WTC11 (cell line): ENCODE data around the gene ZMIZ2. TPM values are rescaled to one million over a fixed set of nuclear protein-coding genes. Genes with fewer than 3 reads are reported as not detected.
A peak's percentile ranks its signal among the peaks of the same experiment; 100 is the strongest.

Experiments
- GTF2I ChIP-seq: fragments of 250-450 bp; sonication (Bioruptor Pico); conservative IDR thresholded peaks from 2 replicates; pipeline ENCODE4 v1.4.0; 2021; ENCODE audit warnings: mild to moderate bottlenecking
- HMGXB4 ChIP-seq: sonication (generic); formaldehyde crosslinking; IDR thresholded peaks from 2 replicates; pipeline ENCODE4 v1.8.1; 2023; ENCODE audit warnings: mild to moderate bottlenecking, moderate library complexity, missing genetic modification reagents
- IRF2 ChIP-seq: sonication (generic); formaldehyde crosslinking; IDR thresholded peaks from 2 replicates; pipeline ENCODE4 v1.8.0; 2022; ENCODE audit warnings: low read depth, missing genetic modification reagents, borderline replicate concordance
- JAZF1 ChIP-seq: fragments of 250-450 bp; sonication (Bioruptor Pico); IDR thresholded peaks from 2 replicates; pipeline ENCODE4 v1.9.0; 2021; ENCODE audit warnings: moderate library complexity, mild to moderate bottlenecking, inconsistent platforms
- KAT7 ChIP-seq: sonication (generic); formaldehyde crosslinking; IDR thresholded peaks from 2 replicates; pipeline ENCODE4 v1.8.1; 2023; ENCODE audit warnings: missing genetic modification reagents, mild to moderate bottlenecking, borderline replicate concordance
- NFATC4 ChIP-seq: fragments of 250-450 bp; sonication (Bioruptor Pico); IDR thresholded peaks from 2 replicates; pipeline ENCODE4 v1.9.0; 2021; ENCODE audit warnings: mild to moderate bottlenecking
- NFE2L1 ChIP-seq: sonication (generic); formaldehyde crosslinking; IDR thresholded peaks from 2 replicates; pipeline ENCODE4 v1.8.1; 2023; ENCODE audit warnings: missing genetic modification reagents
- NFYB ChIP-seq: sonication (generic); formaldehyde crosslinking; conservative IDR thresholded peaks from 2 replicates; pipeline ENCODE4 v1.8.0; 2022; ENCODE audit warnings: low read depth, missing genetic modification reagents
- NR1H2 ChIP-seq: sonication (generic); formaldehyde crosslinking; IDR thresholded peaks from 2 replicates; pipeline ENCODE4 v1.9.0; 2021; ENCODE audit warnings: mild to moderate bottlenecking, moderate library complexity, missing genetic modification reagents
- NR2C2 ChIP-seq: sonication (generic); formaldehyde crosslinking; IDR thresholded peaks from 2 replicates; pipeline ENCODE4 v1.8.0; 2022; ENCODE audit warnings: mild to moderate bottlenecking, missing genetic modification reagents
- TEAD1 ChIP-seq: sonication (generic); formaldehyde crosslinking; IDR thresholded peaks from 2 replicates; pipeline ENCODE4 v1.8.0; 2022; ENCODE audit warnings: mild to moderate bottlenecking, missing genetic modification reagents
- ZNF396 ChIP-seq: fragments of 250-450 bp; sonication (Bioruptor Pico); IDR thresholded peaks from 2 replicates; pipeline ENCODE4 v1.8.0; 2021; ENCODE audit warnings: mild to moderate bottlenecking, moderate library complexity, borderline replicate concordance
- ZNF416 ChIP-seq: fragments of 250-450 bp; sonication (Bioruptor Pico); IDR thresholded peaks from 2 replicates; pipeline ENCODE4 v1.9.0; 2021; ENCODE audit warnings: mild to moderate bottlenecking, inconsistent platforms
- ZSCAN18 ChIP-seq: fragments of 250-450 bp; sonication (Bioruptor Pico); IDR thresholded peaks from 2 replicates; pipeline ENCODE4 v2.1.2; 2022; ENCODE audit warnings: mild to moderate bottlenecking, moderate library complexity
- total RNA-seq: library from RNA; stranded (reverse); gene quantifications from 3 replicates; pipeline ENCODE4 v1.2.3, GENCODE V29; 2021
- TF ChIP-seq, protein P1 (sequence below): sonication (generic); formaldehyde crosslinking; IDR thresholded peaks from 2 replicates; pipeline ENCODE4 v1.8.0; 2023; ENCODE audit warnings: mild to moderate bottlenecking, missing genetic modification reagents
- TF ChIP-seq, protein P2 (sequence below): sonication (generic); formaldehyde crosslinking; IDR thresholded peaks from 2 replicates; pipeline ENCODE4 v1.8.1; 2023; ENCODE audit warnings: mild to moderate bottlenecking, missing genetic modification reagents
- TF ChIP-seq, protein P3 (sequence below): fragments of 250-450 bp; sonication (Bioruptor Pico); IDR thresholded peaks from 2 replicates; pipeline ENCODE4 v1.9.0; 2021; ENCODE audit warnings: mild to moderate bottlenecking
- TF ChIP-seq, protein P4 (sequence below): sonication (generic); formaldehyde crosslinking; IDR thresholded peaks from 2 replicates; pipeline ENCODE4 v1.8.1; 2022; ENCODE audit warnings: mild to moderate bottlenecking, missing genetic modification reagents, moderate library complexity, borderline replicate concordance
- TF ChIP-seq, protein P5 (sequence below): fragments of 250-450 bp; sonication (Bioruptor Pico); IDR thresholded peaks from 2 replicates; pipeline ENCODE4 v1.9.0; 2021; ENCODE audit warnings: moderate library complexity, mild to moderate bottlenecking, inconsistent platforms, borderline replicate concordance
- TF ChIP-seq, protein P6 (sequence below): sonication (generic); formaldehyde crosslinking; IDR thresholded peaks from 2 replicates; pipeline ENCODE4 v1.8.0; 2022; ENCODE audit warnings: mild to moderate bottlenecking, missing genetic modification reagents
- TF ChIP-seq, protein P7 (sequence below): sonication (generic); formaldehyde crosslinking; IDR thresholded peaks from 2 replicates; pipeline ENCODE4 v1.8.0; 2022; ENCODE audit warnings: mild to moderate bottlenecking, missing genetic modification reagents

The ZMIZ2 gene
- total RNA-seq, 1 experiment from 2014 or later, result 102 TPM

GRCh38 chr7:44796034-44796503, 47.4 kb downstream of the ZMIZ2 start (continued):
- TF ChIP-seq TEAD1 (CRISPR knock-in tag), result peak; percentile 57
- TF ChIP-seq NR2C2, result no peak
- TF ChIP-seq ZSCAN18 (CRISPR knock-in tag), result 0 out of 2 replicates have a peak, but pooled peaks have one; percentile 61
- TF ChIP-seq, protein P1, sequence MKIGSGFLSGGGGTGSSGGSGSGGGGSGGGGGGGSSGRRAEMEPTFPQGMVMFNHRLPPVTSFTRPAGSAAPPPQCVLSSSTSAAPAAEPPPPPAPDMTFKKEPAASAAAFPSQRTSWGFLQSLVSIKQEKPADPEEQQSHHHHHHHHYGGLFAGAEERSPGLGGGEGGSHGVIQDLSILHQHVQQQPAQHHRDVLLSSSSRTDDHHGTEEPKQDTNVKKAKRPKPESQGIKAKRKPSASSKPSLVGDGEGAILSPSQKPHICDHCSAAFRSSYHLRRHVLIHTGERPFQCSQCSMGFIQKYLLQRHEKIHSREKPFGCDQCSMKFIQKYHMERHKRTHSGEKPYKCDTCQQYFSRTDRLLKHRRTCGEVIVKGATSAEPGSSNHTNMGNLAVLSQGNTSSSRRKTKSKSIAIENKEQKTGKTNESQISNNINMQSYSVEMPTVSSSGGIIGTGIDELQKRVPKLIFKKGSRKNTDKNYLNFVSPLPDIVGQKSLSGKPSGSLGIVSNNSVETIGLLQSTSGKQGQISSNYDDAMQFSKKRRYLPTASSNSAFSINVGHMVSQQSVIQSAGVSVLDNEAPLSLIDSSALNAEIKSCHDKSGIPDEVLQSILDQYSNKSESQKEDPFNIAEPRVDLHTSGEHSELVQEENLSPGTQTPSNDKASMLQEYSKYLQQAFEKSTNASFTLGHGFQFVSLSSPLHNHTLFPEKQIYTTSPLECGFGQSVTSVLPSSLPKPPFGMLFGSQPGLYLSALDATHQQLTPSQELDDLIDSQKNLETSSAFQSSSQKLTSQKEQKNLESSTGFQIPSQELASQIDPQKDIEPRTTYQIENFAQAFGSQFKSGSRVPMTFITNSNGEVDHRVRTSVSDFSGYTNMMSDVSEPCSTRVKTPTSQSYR (CRISPR knock-in tag), result no peak; the same call in 1 of the 2 replicates
- TF ChIP-seq ZNF396, result no peak
- peak; percentile 87; the same call in 1 of the 2 replicates for TF ChIP-seq ZNF416 (CRISPR knock-in tag)
- 0 out of 2 replicates have a peak, but pooled peaks have one; percentile 44 for TF ChIP-seq NFE2L1 (CRISPR knock-in tag)
- TF ChIP-seq NFYB (CRISPR knock-in tag), result no peak
- TF ChIP-seq, protein P2, sequence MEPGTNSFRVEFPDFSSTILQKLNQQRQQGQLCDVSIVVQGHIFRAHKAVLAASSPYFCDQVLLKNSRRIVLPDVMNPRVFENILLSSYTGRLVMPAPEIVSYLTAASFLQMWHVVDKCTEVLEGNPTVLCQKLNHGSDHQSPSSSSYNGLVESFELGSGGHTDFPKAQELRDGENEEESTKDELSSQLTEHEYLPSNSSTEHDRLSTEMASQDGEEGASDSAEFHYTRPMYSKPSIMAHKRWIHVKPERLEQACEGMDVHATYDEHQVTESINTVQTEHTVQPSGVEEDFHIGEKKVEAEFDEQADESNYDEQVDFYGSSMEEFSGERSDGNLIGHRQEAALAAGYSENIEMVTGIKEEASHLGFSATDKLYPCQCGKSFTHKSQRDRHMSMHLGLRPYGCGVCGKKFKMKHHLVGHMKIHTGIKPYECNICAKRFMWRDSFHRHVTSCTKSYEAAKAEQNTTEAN (CRISPR knock-in tag), result 0 out of 2 replicates have a peak, but pooled peaks have one; percentile 27
- TF ChIP-seq, protein P3, sequence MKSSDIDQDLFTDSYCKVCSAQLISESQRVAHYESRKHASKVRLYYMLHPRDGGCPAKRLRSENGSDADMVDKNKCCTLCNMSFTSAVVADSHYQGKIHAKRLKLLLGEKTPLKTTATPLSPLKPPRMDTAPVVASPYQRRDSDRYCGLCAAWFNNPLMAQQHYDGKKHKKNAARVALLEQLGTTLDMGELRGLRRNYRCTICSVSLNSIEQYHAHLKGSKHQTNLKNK (CRISPR knock-in tag), result no peak
- TF ChIP-seq NFATC4, result peak; percentile 45; the same call in 1 of the 2 replicates
- peak; percentile 99 for TF ChIP-seq GTF2I (CRISPR knock-in tag)
- TF ChIP-seq, protein P4, sequence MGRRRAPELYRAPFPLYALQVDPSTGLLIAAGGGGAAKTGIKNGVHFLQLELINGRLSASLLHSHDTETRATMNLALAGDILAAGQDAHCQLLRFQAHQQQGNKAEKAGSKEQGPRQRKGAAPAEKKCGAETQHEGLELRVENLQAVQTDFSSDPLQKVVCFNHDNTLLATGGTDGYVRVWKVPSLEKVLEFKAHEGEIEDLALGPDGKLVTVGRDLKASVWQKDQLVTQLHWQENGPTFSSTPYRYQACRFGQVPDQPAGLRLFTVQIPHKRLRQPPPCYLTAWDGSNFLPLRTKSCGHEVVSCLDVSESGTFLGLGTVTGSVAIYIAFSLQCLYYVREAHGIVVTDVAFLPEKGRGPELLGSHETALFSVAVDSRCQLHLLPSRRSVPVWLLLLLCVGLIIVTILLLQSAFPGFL (CRISPR knock-in tag), result no peak
- TF ChIP-seq, protein P5, sequence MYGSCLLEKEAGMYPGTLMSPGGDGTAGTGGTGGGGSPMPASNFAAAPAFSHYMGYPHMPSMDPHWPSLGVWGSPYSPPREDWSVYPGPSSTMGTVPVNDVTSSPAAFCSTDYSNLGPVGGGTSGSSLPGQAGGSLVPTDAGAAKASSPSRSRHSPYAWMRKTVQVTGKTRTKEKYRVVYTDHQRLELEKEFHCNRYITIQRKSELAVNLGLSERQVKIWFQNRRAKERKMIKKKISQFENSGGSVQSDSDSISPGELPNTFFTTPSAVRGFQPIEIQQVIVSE, result no peak
- TF ChIP-seq, protein P6, sequence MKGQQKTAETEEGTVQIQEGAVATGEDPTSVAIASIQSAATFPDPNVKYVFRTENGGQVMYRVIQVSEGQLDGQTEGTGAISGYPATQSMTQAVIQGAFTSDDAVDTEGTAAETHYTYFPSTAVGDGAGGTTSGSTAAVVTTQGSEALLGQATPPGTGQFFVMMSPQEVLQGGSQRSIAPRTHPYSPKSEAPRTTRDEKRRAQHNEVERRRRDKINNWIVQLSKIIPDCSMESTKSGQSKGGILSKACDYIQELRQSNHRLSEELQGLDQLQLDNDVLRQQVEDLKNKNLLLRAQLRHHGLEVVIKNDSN (CRISPR knock-in tag), result peak; percentile 72; the same call in 1 of the 2 replicates
- TF ChIP-seq HMGXB4 (CRISPR knock-in tag), result no peak; the same call in 1 of the 2 replicates
- no peak for TF ChIP-seq KAT7 (CRISPR knock-in tag)
- no peak for TF ChIP-seq NR1H2 (CRISPR knock-in tag)
- no peak for TF ChIP-seq IRF2
- no peak for TF ChIP-seq JAZF1 (CRISPR knock-in tag)
- TF ChIP-seq, protein P7, sequence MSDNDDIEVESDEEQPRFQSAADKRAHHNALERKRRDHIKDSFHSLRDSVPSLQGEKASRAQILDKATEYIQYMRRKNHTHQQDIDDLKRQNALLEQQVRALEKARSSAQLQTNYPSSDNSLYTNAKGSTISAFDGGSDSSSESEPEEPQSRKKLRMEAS (CRISPR knock-in tag), result peak; percentile 88
